HCT116 (cell line): ENCODE results near the gene ARVCF. TPM values are rescaled to one million over a fixed set of nuclear protein-coding genes. Genes with fewer than 3 reads are reported as not detected.
A peak's percentile ranks its signal among the peaks of the same experiment; 100 is the strongest.

Source experiments
- ATAC-seq: fragments of 200-7000 bp; cut with Tn5 transposase; 2 replicates; pipeline ENCODE4 v1.9.1; 2020; ENCODE audit warnings: mild to moderate bottlenecking, moderate library complexity
- BruUV-seq: library from RNA; stranded (reverse); fragments of 400-500 nt; replicated peaks from 2 replicates; lab custom pipeline; 2021; lab: Mats Ljungman, UMichigan
- CTCF ChIA-PET: fragments of 300-600 bp; sonication (Branson Sonifier 250); formaldehyde crosslinking; loops from one replicate; lab custom pipeline; 2021; ENCODE audit warnings: antibody characterized with exemption; lab: Charles Lee
- POLR2A ChIA-PET: fragments of 300-600, 350-600 bp; sonication (Branson Sonifier 250); formaldehyde crosslinking; loops from one replicate; lab custom pipeline; 2021; ENCODE audit warnings: antibody characterized with exemption; lab: Charles Lee
- RAD21 ChIA-PET, 2 experiments: fragments of 300-600 bp; sonication (Branson Sonifier 250); formaldehyde crosslinking; loops; one replicate each; lab custom pipeline; 2023; ENCODE audit warnings: low total read pairs in 2 of 2; ENCODE audit not compliant: uncharacterized antibody in 2 of 2, unreplicated experiment in 2 of 2, low non-redundant PET in 1 of 2; lab: Charles Lee
- DNase-seq: peaks from one replicate; pipeline ENCODE4 v3.0.0-alpha.2; 2010; ENCODE audit warnings: low read depth, low spot score
- H2AFZ ChIP-seq: fragments of 200-600 bp; shearing (Covaris generic), sonication (generic); 2 replicates; pipeline ENCODE4 v1.6.1; 2017; ENCODE audit warnings: low read depth, mixed run types, mixed read lengths, antibody characterized with exemption, low read length; ENCODE audit not compliant: poor library complexity, severe bottlenecking
- H3K27ac ChIP-seq: 2 replicates; pipeline ENCODE4 v1.5.1; 2012; ENCODE audit warnings: low read depth, low read length
- H3K27me3 ChIP-seq: fragments of 200-600 bp; sonication (generic); 2 replicates; pipeline ENCODE4 v1.6.1; 2016; ENCODE audit warnings: mixed run types, low read length, mixed read lengths; ENCODE audit not compliant: insufficient read depth
- H3K36me3 ChIP-seq, 2 experiments: fragments of 200-500 bp in 1 of 2; fragments of 200-600 bp in 1 of 2; sonication (Bioruptor generic) in 1 of 2; sonication (generic) in 1 of 2; 2 replicates each; pipeline versions ENCODE4 v1.5.1 to v1.6.1; 2014 to 2016; ENCODE audit warnings: low read length in 2 of 2, inconsistent platforms in 1 of 2, mixed read lengths in 1 of 2, mixed run types in 1 of 2; ENCODE audit not compliant: insufficient read depth in 2 of 2, control insufficient read depth in 1 of 2
- H3K4me1 ChIP-seq, 2 experiments: fragments of 200-600 bp in 1 of 2; sonication (generic) in 1 of 2; 2 replicates each; pipeline versions ENCODE4 v1.5.1 to v1.6.1; 2012 to 2017; ENCODE audit warnings: low read length in 2 of 2, inconsistent platforms in 1 of 2, mild to moderate bottlenecking in 1 of 2, mixed read lengths in 1 of 2, mixed run types in 1 of 2, moderate library complexity in 1 of 2; ENCODE audit not compliant: insufficient read depth in 2 of 2, control insufficient read depth in 1 of 2
- H3K4me2 ChIP-seq: fragments of 200-600 bp; sonication (generic); 2 replicates; pipeline ENCODE4 v1.6.1; 2017; ENCODE audit warnings: mixed run types, low read length, mixed read lengths
- H3K4me3 ChIP-seq, 2 experiments: fragments of 200-600 bp in 1 of 2; sonication (generic) in 1 of 2; replicated peaks in 1 of 2; 2 replicates each; pipeline ENCODE4 v1.5.1; 2011 to 2016; ENCODE audit warnings: low read length in 2 of 2, control low read depth in 1 of 2, low read depth in 1 of 2, mild to moderate bottlenecking in 1 of 2, mixed read lengths in 1 of 2, mixed run types in 1 of 2
- H3K79me2 ChIP-seq: fragments of 200-600 bp; sonication (generic); 2 replicates; pipeline ENCODE4 v1.6.1; 2017; ENCODE audit warnings: mild to moderate bottlenecking, mixed run types, low read length, moderate library complexity, mixed read lengths; ENCODE audit not compliant: insufficient read depth
- H3K9ac ChIP-seq: fragments of 200-600 bp; sonication (generic); 2 replicates; pipeline ENCODE4 v1.6.1; 2016; ENCODE audit warnings: low read length, mixed read lengths
- H3K9me2 ChIP-seq: fragments of 200-600 bp; sonication (generic), shearing (Covaris generic); 2 replicates; pipeline ENCODE4 v1.6.1; 2017; ENCODE audit warnings: mixed run types, mild to moderate bottlenecking, moderate library complexity; ENCODE audit not compliant: insufficient read depth
- H3K9me3 ChIP-seq, 2 experiments: fragments of 200-500 bp in 1 of 2; fragments of 200-600 bp in 1 of 2; sonication (Bioruptor generic) in 1 of 2; sonication (generic) in 1 of 2; 2 replicates each; pipeline ENCODE4 v1.6.1; 2014 to 2017; ENCODE audit warnings: low read length in 2 of 2, mixed read lengths in 2 of 2, inconsistent platforms in 1 of 2, low read depth in 1 of 2, mild to moderate bottlenecking in 1 of 2, mixed run types in 1 of 2, moderate library complexity in 1 of 2; ENCODE audit not compliant: control insufficient read depth in 1 of 2, insufficient read depth in 1 of 2
- H4K20me1 ChIP-seq: fragments of 200-600 bp; sonication (generic), shearing (Covaris generic); 2 replicates; pipeline ENCODE4 v1.6.1; 2017; ENCODE audit warnings: mixed run types, mild to moderate bottlenecking, moderate library complexity; ENCODE audit not compliant: insufficient read depth
- CTCF ChIP-seq, 3 experiments: fragments of 200-600 bp in 1 of 3; sonication (generic) in 1 of 3; IDR thresholded peaks in 2 of 3; conservative IDR thresholded peaks in 1 of 3; 2 replicates each; pipeline ENCODE4 v1.5.1; 2012 to 2017; ENCODE audit warnings: low read depth in 2 of 3, low read length in 2 of 3, antibody characterized with exemption in 1 of 3, borderline replicate concordance in 1 of 3, control low read depth in 1 of 3, mild to moderate bottlenecking in 1 of 3, mixed read lengths in 1 of 3, mixed run types in 1 of 3, moderate library complexity in 1 of 3; ENCODE audit not compliant: insufficient read depth in 1 of 3
- SIN3A ChIP-seq: IDR thresholded peaks from 2 replicates; pipeline ENCODE4 v1.6.1; 2012; ENCODE audit warnings: low read depth
- intact Hi-C: fragments of 100-400 bp; cut with micrococcal nuclease; formaldehyde crosslinking; loops from 2 replicates; pipeline ENCODE4 v1.10.0; 2022
- total RNA-seq: library from RNA; stranded (reverse); gene quantifications from one replicate; pipeline ENCODE4 v1.2.1, GENCODE V29; 2021; ENCODE audit not compliant: unreplicated experiment

ARVCF gene
- total RNA-seq, 1 experiment from 2014 or later = 42.8 TPM

DNA sequence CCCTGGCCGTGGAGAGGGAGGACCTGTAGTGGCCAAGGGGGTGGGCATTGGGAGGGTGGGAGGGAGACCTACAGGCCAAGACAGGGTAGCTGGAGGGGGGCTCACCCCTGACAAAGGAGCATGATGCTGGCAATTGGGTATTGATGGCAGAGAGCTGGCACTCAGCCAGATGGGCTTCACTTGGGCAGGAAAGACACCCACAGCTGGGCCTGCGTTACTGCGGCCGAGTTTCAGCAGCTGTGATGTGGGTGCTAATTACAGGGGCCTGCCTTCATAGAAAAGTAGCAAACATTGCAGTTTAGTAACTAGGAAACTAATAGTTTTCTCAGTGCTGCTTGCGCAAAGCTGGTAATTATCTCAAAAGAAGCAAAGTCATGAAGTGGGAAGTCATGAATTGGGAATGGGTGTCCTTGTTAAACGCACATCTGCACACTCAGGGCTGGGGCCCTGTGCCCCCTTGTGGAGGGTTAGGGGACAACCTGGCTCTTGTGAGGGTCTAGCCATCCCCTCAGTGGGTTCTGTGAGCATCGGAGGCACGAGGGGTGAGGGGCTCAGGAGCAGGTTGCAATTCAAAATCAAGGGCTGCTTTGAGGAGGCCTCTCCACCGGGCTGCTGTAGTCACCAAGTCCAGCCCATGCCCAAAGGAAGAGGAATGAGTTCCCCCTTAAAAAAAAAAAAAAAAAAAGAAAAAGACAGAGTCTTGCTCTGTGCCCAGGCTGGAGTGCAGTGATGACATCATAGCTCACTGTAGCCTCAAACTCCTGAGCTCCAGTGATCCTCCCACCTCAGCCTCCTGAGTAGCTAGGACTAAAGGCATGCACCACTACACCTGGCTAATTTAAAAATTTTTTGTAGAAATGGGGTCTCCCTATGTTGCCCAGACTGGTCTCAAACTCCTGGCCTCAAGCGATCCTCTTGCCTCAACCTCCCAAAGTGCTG lies 50.6 kb downstream of the ARVCF start:
- no peak for ATAC-seq
- Histone ChIP-seq H2AFZ (no peak overlapping the region), H3K27me3 (no peaks in the 10 kb centered on the region), H3K4me2 (no peak overlapping the region), H3K4me1 (peaks cover 28 to 44% of the 10 kb centered on the region in 2 experiments), H3K9ac (no peak overlapping the region), H3K4me3 (no peak overlapping the region), H3K79me2 (no peaks in the 10 kb centered on the region), H3K36me3 (peaks cover 9 to 20% of the 10 kb centered on the region in 2 experiments; a peak in 3 of 4 replicates), H4K20me1 (no peaks in the 10 kb centered on the region), H3K27ac (no peak overlapping the region), H3K9me2 (no peaks in the 10 kb centered on the region), H3K9me3 (no peaks in the 10 kb centered on the region)
- POLR2A ChIA-PET = interaction anchor here (0.7 kb wide), 1 partner anchor 804 kb away, joined by 4 read pairs; no protein-coding TSS in a partner anchor
- TF ChIP-seq CTCF (IDR thresholded peaks at IDR 0.05 in 2 of 3, conservative IDR thresholded peaks at IDR 0.05 in 1 of 3; ENCODE audit: borderline replicate concordance in 1 of 3, insufficient read depth in 1 of 3, low read depth in 2 of 3, low read length in 2 of 3) = peak; percentile 20 to 59 (median 49); a peak in 5 of 6 replicates
- TF ChIP-seq SIN3A = no peak
- RAD21 ChIA-PET = no interaction called here
- CTCF ChIA-PET = interaction anchor here (1.0 to 1.6 kb wide), 2 partner anchors 12 to 18 kb away, joined by 3 to 4 read pairs; no protein-coding TSS in a partner anchor
- intact Hi-C loops = loop anchor here (10.0 kb wide), 1 partner anchor 149 kb away; the partner anchor contains the start of genes RANBP1 and TRMT2A
- BruUV-seq = no TSS peak
- DNase-seq = no peak
